Measurements from ENCODE around the gene CHN1. TPM values are rescaled to one million over a fixed set of nuclear protein-coding genes. Genes with fewer than 3 reads are reported as not detected.

Gene CHN1
- total RNA-seq, 1 donor from 2014 or later = 7.8 TPM

GRCh38 chr2:174965992-174966744, 39.0 kb downstream of the CHN1 start:
- Histone ChIP-seq H3K36me3 (ENCODE audit: control insufficient read depth in 3 of 3, insufficient read depth in 3 of 3, low read length in 3 of 3) (no peaks in the 10 kb centered on the region), H3K27ac (ENCODE audit: low read depth, low read length) (peak overlapping the region; percentile 6), H3K4me3 (ENCODE audit: low read length in 3 of 3) (no peak overlapping the region), H3K9me3 (ENCODE audit: control insufficient read depth in 3 of 3, low read length in 3 of 3) (no peaks in the 10 kb centered on the region), H3K27me3 (ENCODE audit: control insufficient read depth in 3 of 3, insufficient read depth in 3 of 3, low read length in 3 of 3) (no peaks in the 10 kb centered on the region), H3K4me1 (ENCODE audit: control insufficient read depth in 3 of 3, insufficient read depth in 3 of 3, low read length in 3 of 3) (no peaks in the 10 kb centered on the region), H3K9ac (ENCODE audit: low read depth in 1 of 3, low read length in 3 of 3) (no peak overlapping the region)

DNA sequence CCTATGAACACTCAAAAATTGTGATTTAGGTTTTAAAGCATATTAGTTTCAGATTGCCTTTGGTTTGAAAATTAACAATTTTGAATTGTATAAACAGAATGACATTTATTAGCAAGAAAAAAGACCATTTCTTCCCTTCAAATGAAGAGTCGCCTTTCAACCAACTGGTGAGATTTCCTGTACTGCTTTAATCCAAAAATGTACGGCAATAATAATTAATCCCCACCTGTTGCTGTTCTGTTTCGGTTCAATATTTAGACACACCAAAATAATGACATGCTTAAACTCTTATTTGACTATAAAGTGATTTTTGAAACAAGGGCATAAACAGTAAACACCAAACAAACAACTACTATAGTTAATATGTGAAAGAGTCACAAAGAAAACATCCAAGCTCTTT, 39.6 kb downstream of the CHN1 start:
- Histone ChIP-seq H3K4me3 (ENCODE audit: low read length in 3 of 3) (no peak overlapping the region), H3K27me3 (ENCODE audit: control insufficient read depth in 3 of 3, insufficient read depth in 3 of 3, low read length in 3 of 3) (no peaks in the 10 kb centered on the region), H3K36me3 (ENCODE audit: control insufficient read depth in 3 of 3, insufficient read depth in 3 of 3, low read length in 3 of 3) (no peaks in the 10 kb centered on the region), H3K4me1 (ENCODE audit: control insufficient read depth in 3 of 3, insufficient read depth in 3 of 3, low read length in 3 of 3) (no peaks in the 10 kb centered on the region), H3K9ac (ENCODE audit: low read depth in 1 of 3, low read length in 3 of 3) (no peak overlapping the region), H3K27ac (ENCODE audit: low read depth, low read length) (no peak overlapping the region), H3K9me3 (ENCODE audit: control insufficient read depth in 3 of 3, low read length in 3 of 3) (no peaks in the 10 kb centered on the region)

- H3K27me3 ChIP-seq (ENCODE audit: control insufficient read depth in 3 of 3, insufficient read depth in 3 of 3, low read length in 3 of 3) = no peaks in the 10 kb centered on the region
- H3K27ac ChIP-seq (ENCODE audit: low read depth, low read length) = no peak overlapping the region
- H3K36me3 ChIP-seq (ENCODE audit: control insufficient read depth in 3 of 3, insufficient read depth in 3 of 3, low read length in 3 of 3) = no peaks in the 10 kb centered on the region
- no peaks in the 10 kb centered on the region for H3K4me1 ChIP-seq (ENCODE audit: control insufficient read depth in 3 of 3, insufficient read depth in 3 of 3, low read length in 3 of 3)
- H3K9me3 ChIP-seq (ENCODE audit: control insufficient read depth in 3 of 3, low read length in 3 of 3) = no peaks in the 10 kb centered on the region
- no peak overlapping the region for H3K4me3 ChIP-seq (ENCODE audit: low read length in 3 of 3)
- H3K9ac ChIP-seq (ENCODE audit: low read depth in 1 of 3, low read length in 3 of 3) = no peak overlapping the region
Observed at GRCh38 chr2:174964404-174964803, 40.8 kb downstream of the CHN1 start.

GRCh38 chr2:174963437-174964400, 41.5 kb downstream of the CHN1 start:
- Histone ChIP-seq H3K4me3 (ENCODE audit: low read length in 3 of 3) (no peak overlapping the region), H3K9me3 (ENCODE audit: control insufficient read depth in 3 of 3, low read length in 3 of 3) (no peaks in the 10 kb centered on the region), H3K4me1 (ENCODE audit: control insufficient read depth in 3 of 3, insufficient read depth in 3 of 3, low read length in 3 of 3) (no peaks in the 10 kb centered on the region), H3K27me3 (ENCODE audit: control insufficient read depth in 3 of 3, insufficient read depth in 3 of 3, low read length in 3 of 3) (no peaks in the 10 kb centered on the region), H3K9ac (ENCODE audit: low read depth in 1 of 3, low read length in 3 of 3) (no peak overlapping the region), H3K27ac (ENCODE audit: low read depth, low read length) (no peak overlapping the region), H3K36me3 (ENCODE audit: control insufficient read depth in 3 of 3, insufficient read depth in 3 of 3, low read length in 3 of 3) (no peaks in the 10 kb centered on the region)

DNA sequence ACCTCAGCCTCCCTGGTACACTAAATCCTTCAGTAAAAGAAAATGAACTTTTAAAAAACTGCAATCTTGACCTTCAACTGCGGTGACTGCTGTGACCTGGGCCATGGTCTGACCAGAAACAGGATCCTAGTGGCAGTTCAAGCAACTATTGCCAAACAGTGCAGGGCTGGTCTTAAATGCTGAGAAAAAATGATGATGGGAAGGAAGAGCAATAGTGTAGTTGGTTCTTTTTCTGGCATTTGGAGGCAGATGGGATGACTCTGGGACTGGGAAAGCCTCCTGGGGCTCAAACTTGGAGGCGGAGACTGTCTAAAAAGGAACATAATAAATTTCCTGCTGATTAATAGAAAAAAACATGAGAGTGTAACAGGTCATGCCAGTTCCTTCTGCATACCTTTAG, 45.4 kb downstream of the CHN1 start:
- Histone ChIP-seq H3K27me3 (ENCODE audit: control insufficient read depth in 3 of 3, insufficient read depth in 3 of 3, low read length in 3 of 3) (no peaks in the 10 kb centered on the region), H3K4me3 (ENCODE audit: low read length in 3 of 3) (no peak overlapping the region), H3K36me3 (ENCODE audit: control insufficient read depth in 3 of 3, insufficient read depth in 3 of 3, low read length in 3 of 3) (no peaks in the 10 kb centered on the region), H3K4me1 (ENCODE audit: control insufficient read depth in 3 of 3, insufficient read depth in 3 of 3, low read length in 3 of 3) (no peaks in the 10 kb centered on the region), H3K27ac (ENCODE audit: low read depth, low read length) (no peak overlapping the region), H3K9ac (ENCODE audit: low read depth in 1 of 3, low read length in 3 of 3) (no peak overlapping the region), H3K9me3 (ENCODE audit: control insufficient read depth in 3 of 3, low read length in 3 of 3) (no peaks in the 10 kb centered on the region)

DNA sequence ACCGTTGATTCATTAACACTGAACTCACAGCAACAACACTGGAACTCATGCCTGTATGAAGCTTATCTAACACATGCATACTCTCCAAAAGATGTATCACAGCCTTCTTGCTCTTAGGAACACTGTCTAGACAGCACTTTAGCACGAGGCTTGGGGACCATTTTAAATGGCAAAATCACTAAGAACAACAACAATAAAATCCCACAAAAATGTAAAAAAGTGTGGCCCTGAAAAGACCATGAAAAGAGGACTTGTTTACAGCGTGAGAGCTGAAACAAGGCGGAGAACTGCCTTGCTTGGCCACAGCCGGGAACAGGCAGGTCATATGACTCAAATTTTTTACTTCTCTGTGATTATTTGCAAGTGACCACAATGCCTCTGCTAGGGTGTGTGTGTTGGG, 48.1 kb downstream of the CHN1 start:
- Histone ChIP-seq H3K27ac (ENCODE audit: low read depth, low read length) (no peak overlapping the region), H3K9me3 (ENCODE audit: control insufficient read depth in 3 of 3, low read length in 3 of 3) (no peaks in the 10 kb centered on the region), H3K9ac (ENCODE audit: low read depth in 1 of 3, low read length in 3 of 3) (no peak overlapping the region), H3K4me3 (ENCODE audit: low read length in 3 of 3) (no peak overlapping the region), H3K27me3 (ENCODE audit: control insufficient read depth in 3 of 3, insufficient read depth in 3 of 3, low read length in 3 of 3) (no peaks in the 10 kb centered on the region), H3K4me1 (ENCODE audit: control insufficient read depth in 3 of 3, insufficient read depth in 3 of 3, low read length in 3 of 3) (no peaks in the 10 kb centered on the region), H3K36me3 (ENCODE audit: control insufficient read depth in 3 of 3, insufficient read depth in 3 of 3, low read length in 3 of 3) (no peaks in the 10 kb centered on the region)

DNA sequence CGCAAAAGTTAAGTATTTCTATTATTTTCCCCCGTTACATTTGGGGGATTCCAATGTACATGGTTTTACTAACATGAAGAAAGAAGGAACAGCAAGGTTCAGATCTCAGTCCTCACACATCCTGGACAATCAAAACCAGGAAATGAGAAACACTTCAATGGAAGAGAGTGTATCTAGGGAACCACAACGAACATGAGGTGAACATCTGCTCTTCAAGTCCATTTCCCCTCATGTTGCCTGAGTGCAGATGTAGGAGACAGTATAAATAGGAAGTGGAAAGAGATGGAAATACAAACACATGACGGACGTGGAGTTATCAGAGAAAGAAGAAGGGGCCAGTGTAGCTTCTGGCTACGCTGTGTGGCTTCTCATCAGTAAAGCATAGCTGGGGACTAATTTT, 52.6 kb downstream of the CHN1 start:
- Histone ChIP-seq H3K4me1 (ENCODE audit: control insufficient read depth in 3 of 3, insufficient read depth in 3 of 3, low read length in 3 of 3) (no peaks in the 10 kb centered on the region), H3K36me3 (ENCODE audit: control insufficient read depth in 3 of 3, insufficient read depth in 3 of 3, low read length in 3 of 3) (no peaks in the 10 kb centered on the region), H3K27ac (ENCODE audit: low read depth, low read length) (no peak overlapping the region), H3K4me3 (ENCODE audit: low read length in 3 of 3) (no peak overlapping the region), H3K9ac (ENCODE audit: low read depth in 1 of 3, low read length in 3 of 3) (no peak overlapping the region), H3K27me3 (ENCODE audit: control insufficient read depth in 3 of 3, insufficient read depth in 3 of 3, low read length in 3 of 3) (no peaks in the 10 kb centered on the region), H3K9me3 (ENCODE audit: control insufficient read depth in 3 of 3, low read length in 3 of 3) (no peaks in the 10 kb centered on the region)

DNA sequence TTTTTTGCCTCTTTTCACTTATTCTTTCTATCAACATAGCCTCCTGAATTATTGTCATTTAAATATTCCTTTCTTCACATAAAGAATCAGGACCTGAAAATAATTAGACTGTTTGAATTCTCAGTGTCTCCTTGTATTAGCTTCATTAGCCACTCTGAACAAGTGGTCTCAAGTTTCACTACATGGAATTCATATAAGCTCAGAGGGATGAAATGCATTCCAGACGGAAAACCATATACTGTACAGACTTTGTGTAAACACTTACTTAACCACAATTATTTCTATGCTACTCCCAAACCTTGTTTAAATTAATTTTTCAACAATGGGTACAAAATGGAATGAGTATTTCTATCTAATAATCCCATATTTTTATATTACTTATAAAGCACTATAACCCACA, 53.4 kb downstream of the CHN1 start:
- no peak overlapping the region for H3K27ac ChIP-seq (ENCODE audit: low read depth, low read length)
- H3K36me3 ChIP-seq (ENCODE audit: control insufficient read depth in 3 of 3, insufficient read depth in 3 of 3, low read length in 3 of 3) = no peaks in the 10 kb centered on the region
- no peaks in the 10 kb centered on the region for H3K27me3 ChIP-seq (ENCODE audit: control insufficient read depth in 3 of 3, insufficient read depth in 3 of 3, low read length in 3 of 3)
- no peak overlapping the region for H3K4me3 ChIP-seq (ENCODE audit: low read length in 3 of 3)
- H3K9ac ChIP-seq (ENCODE audit: low read depth in 1 of 3, low read length in 3 of 3) = no peak overlapping the region
- H3K9me3 ChIP-seq (ENCODE audit: control insufficient read depth in 3 of 3, low read length in 3 of 3) = no peaks in the 10 kb centered on the region
- no peaks in the 10 kb centered on the region for H3K4me1 ChIP-seq (ENCODE audit: control insufficient read depth in 3 of 3, insufficient read depth in 3 of 3, low read length in 3 of 3)

GRCh38 chr2:174949988-174950687, 55.0 kb downstream of the CHN1 start:
- Histone ChIP-seq H3K9me3 (ENCODE audit: control insufficient read depth in 3 of 3, low read length in 3 of 3) (no peaks in the 10 kb centered on the region), H3K36me3 (ENCODE audit: control insufficient read depth in 3 of 3, insufficient read depth in 3 of 3, low read length in 3 of 3) (no peaks in the 10 kb centered on the region), H3K27ac (ENCODE audit: low read depth, low read length) (no peak overlapping the region), H3K27me3 (ENCODE audit: control insufficient read depth in 3 of 3, insufficient read depth in 3 of 3, low read length in 3 of 3) (no peaks in the 10 kb centered on the region), H3K9ac (ENCODE audit: low read depth in 1 of 3, low read length in 3 of 3) (no peak overlapping the region), H3K4me1 (ENCODE audit: control insufficient read depth in 3 of 3, insufficient read depth in 3 of 3, low read length in 3 of 3) (no peaks in the 10 kb centered on the region), H3K4me3 (ENCODE audit: low read length in 3 of 3) (no peak overlapping the region)

Data from skeletal muscle tissue (tissue), 4 donors.